HL-60/S4 treated with phorbol 12-myristate 13-acetate at 8.2 ng/mL for 4 days and 3 days (cell line): ENCODE results near the gene TP53RK.

Source experiments
- in situ Hi-C: fragments of 300-500 bp; cut with MboI; formaldehyde crosslinking; loops from 2 replicates; pipeline ENCODE4 v1.15.0; 2022; ENCODE audit warnings: low sequenced_read_pairs

Gene TP53RK

GRCh38 chr20:46666306-46666705 is 22.9 kb downstream of the TP53RK start:
- in situ Hi-C loops, result no loop called here

- in situ Hi-C loops, result no loop called here
Measured at GRCh38 chr20:46665602-46666001, 23.6 kb downstream of the TP53RK start.

DNA sequence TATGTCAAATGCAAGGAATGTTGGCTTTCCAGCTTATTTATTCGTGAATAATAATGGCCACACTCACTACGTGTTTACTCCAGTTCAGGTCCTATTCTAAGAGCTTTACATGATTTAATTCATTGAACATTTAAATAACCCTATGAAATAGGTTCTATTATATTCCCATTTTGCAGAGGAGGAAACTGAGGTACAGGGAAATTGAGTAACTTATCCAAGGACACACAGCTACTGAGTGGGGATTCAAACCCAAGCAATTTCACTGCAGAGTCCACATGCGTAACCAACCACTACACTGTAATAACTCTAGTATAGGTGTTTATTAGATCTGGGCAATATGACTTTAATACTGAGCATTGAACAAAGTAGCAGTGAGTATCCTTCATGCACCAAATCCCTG is 25.7 kb downstream of the TP53RK start:
- in situ Hi-C loops, result no loop called here

DNA sequence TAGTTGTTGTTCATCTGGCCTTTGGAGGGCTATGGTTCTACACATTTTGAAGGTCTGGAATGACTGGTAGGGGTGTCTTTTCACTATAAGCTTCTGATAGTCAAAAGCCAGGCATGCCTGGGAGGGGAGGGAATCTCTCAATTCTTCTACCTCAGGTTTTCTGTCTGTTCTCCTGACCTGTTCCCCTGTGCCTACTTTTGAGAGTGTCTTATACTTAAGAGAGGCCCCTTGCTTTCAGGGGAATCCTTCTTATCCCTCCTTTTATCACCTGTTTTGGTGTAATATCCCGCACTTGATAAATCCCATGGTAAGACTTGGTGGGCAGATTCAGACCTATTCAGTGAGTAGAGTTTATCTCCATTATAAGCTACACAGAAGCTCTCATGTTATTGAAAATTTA is 27.6 kb downstream of the TP53RK start:
- in situ Hi-C loops, result no loop called here

GRCh38 chr20:46660487-46660886 is 28.8 kb downstream of the TP53RK start:
- in situ Hi-C loops, result no loop called here

DNA sequence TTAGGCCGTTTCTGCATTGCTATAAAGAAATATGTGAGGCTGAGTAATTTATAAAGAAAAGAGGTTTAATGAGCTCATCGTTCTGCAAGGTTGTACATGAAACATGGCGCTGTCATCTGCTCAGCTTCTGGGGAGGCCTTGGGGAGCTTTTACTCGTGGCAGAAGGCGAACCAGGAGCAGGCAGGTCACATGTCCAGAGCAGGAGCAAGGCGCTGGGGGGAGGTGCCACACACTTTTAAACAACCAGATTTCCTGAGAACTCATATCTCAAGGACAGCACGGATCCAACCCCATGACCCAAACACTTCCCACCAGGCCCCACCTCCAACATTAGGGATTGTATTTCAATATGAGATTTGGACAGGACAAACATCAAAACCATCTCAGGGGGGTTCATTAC is 31.6 kb downstream of the TP53RK start:
- in situ Hi-C loops, result no loop called here

DNA sequence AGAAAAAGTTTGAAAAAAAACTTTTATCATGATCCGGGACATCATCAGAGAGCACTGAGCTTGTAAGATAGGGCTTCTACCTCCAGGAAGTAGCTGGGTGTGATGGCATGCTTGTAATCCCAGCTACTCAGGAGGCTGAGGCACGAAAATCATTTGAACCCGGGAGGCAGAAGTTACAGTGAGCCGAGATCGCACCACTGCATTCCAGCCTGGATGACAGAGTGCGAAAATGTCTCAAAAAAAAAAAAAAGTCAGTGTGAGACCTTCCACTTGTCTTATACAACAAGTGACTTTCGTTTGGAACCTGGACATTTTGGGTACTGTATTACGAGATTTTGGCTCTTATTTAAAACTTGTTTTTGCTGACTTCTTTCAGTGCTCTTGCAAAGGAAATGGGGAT is 32.1 kb downstream of the TP53RK start:
- in situ Hi-C loops, result no loop called here

- in situ Hi-C loops, result no loop called here
Measured at GRCh38 chr20:46652699-46653098, 36.5 kb downstream of the TP53RK start.

DNA sequence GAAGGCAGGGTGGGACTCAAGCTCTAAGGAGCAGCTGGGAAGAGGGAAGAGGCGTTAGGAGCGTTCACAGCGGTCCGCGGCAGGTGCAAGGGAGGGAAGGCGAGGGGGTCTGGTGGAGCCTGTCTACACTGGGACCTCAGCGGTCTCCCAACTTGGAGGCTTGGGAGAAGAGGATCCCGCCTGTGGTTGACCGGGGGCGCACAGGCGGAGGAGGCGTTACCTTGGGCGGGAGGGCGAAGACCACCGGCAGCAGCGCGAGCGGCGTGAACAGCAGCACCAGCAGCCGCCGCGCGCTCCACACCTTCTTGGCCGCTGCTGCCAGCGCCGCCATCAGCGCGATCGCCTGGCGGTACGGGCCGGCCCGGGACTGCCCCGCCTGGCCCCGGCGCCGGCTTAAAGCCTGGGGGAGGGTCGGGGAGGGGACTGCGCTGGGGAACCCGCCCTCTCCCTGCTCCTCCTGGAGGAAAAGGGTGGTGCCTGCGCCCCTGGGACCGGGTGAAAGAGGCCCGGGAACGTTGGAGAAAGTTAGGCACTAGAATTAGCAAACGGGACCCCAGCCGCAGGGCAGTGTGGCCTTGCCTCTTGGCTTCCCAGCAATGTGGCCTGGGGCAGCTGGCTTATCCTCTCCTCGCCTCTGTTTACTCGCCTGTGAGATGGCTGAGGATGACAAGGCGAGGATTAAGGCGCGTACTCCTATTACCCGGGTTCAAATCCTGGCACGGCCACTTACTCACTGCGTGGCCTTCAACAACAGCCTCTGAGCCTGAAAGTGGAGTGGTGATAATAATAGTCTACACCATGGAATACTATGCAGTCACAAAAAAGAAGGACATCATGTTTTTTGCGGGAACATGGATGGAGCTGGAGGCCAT is 37.9 kb downstream of the TP53RK start, which contains the start of gene SLC13A3:
Gene SLC13A3, minus strand, starts transcription at position 369 of the 872 bp plus-strand sequence. Its CDS starts 38 bp downstream, at position 331.
- in situ Hi-C loops, result no loop called here

DNA sequence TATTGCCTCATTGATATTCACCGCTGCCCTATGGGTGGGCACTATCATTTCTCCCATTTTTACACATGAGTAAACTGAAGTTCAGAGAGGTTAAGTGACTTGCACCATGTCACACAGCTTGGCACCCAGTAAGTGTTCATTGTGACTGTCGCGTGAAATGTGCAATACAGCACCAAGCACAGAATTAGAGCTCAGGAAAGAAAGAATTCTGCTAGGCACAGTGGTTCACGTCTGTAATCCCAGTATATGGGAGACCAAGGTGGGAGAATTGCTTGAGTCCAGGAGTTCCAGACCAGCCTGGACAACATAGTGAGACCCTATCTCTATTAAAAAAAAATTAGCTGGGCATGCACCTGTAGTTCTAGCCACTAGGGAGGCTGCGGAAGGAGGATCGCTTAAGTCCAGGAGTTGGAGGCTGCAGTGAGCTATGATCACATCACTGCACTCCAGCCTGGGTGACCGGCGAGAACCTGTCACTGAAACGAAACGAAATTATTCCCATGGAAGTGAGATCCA is 38.6 kb downstream of the TP53RK start:
- in situ Hi-C loops, result no loop called here

DNA sequence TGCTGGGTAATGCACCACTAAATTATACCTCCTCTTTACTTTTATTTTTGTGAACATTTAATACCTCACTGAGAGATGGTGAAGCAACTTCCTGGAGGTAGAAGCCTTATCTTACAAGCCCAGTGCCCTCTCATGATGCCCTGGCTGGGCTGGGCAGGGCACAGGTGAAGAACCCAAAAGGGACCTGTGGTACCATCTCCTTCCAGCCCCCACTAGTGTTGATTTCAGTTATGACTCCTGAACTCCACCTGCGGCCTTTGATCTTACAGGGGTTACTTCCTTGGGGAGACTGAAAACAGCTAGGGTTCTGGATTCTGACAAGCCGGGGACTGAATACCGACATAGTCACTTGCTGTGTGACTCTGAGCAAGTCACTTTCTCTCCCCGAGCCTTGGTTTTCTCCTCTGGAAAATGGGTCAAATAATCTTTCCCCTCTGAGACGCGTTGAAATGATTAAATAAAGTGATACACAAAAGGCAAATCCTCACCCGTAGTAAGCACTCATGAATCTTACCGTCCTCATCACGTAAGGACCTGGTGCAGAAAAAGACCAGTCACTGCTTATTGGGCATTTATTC is 39.2 kb downstream of the TP53RK start:
- in situ Hi-C loops, result no loop called here

- in situ Hi-C loops, result no loop called here
Measured at GRCh38 chr20:46649650-46649949, 39.6 kb downstream of the TP53RK start.

DNA sequence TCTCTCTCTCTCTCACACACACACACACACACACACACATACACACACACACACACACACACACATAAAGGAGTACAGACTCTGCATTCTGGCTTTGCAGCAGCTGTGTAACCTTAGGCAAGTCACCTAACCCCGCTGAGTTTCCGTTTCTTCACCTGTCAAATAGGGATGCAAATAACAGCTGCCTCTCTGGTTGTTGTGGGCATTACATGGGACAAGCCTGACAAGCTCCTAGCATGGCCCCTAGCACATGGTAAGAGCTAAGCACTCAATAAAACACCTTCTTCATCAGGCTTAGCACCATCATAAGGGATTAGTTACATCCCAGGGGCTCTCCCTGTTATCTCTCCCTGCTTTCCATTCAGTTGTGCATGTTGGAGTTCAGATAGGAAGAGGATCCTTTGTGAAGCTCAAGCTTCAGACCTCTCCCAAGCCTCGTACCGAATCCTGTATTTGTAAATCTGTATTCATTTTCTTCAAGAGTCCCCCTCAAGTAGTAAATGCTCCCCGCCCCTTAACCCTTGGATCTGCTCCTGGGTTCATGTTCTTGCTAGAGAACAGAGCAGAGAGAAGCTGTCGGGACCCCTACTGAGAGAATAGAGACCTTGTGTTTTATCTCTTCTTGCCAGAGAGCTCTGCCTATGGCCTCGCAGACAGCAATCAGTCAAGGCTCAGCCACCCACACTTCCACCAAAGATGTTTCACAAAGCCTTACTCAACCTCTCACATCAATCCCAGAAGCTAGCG is 40.2 kb downstream of the TP53RK start:
- in situ Hi-C loops, result no loop called here

DNA sequence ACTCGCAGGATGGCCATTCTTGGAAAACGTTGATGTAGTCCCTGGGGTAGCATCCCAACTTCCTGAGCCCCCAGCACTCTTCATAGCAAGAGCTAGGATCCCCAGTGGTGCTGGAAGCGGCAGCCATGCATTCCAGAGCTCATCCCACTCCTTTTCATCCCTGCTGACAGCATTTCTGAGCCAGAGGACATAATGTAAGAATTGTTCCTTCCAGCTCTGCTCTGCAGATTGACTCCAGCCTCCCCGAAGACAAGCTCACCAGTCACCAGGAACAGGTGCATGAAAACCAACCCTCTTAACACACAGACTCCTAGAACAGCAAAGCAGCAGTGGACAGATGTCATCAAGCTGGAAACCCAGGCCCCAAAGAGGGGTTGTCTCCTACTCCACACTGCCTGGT is 41.8 kb downstream of the TP53RK start:
- in situ Hi-C loops, result no loop called here

DNA sequence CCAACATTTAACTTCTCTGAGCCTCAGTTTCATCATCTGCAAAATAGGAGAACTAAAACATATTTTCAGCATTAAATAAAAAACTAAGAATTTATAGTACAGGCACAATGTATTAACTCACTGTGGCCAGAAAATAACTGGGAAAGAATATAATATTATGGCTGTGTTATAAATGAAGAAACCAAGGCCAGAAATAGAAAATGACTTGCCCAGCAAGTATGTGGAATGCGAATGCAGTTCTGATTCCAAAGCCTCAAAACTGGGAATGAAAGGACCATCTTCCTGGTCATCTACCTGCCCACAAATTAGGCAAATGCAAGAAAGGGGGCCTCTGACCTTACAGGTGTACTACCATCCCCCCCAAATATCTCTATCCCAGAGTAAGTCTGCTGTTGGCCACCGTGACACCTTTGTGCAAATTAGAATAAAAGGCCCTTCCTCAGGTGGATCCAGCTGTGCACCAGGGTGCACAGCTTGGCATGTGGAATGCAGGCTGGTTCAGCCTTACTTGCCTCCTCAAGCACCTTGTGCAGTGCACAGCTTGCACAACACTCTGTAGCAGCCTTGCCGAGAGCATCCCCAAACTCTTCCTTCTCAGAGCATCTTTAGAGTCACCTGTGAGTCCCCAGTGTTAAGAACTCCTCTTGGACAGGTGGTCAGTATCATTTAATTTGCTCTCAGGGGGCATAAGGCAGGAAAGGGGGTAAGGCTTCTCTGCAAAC is 42.4 kb downstream of the TP53RK start:
- in situ Hi-C loops, result no loop called here

DNA sequence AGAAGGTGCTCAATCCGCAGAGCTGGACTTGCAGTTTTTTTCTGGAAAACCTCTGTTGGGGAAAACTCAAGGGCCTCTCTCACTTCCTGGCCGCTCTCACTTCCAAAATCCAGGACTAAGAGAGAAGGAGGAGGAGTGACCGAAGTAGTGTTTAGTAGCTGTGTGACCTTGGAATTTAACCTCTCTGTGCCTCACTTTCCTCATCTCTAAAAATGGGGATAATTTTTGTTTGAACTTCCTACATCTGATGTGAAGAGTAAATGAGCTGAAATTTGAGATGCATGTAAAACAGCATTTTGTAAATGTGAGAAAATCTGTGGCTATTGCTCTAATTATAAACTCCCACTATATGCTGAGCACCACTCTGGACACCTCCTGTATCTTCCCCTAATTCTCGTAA is 43.1 kb downstream of the TP53RK start:
- in situ Hi-C loops, result no loop called here

GRCh38 chr20:46644733-46645132 is 44.5 kb downstream of the TP53RK start:
- in situ Hi-C loops, result no loop called here

DNA sequence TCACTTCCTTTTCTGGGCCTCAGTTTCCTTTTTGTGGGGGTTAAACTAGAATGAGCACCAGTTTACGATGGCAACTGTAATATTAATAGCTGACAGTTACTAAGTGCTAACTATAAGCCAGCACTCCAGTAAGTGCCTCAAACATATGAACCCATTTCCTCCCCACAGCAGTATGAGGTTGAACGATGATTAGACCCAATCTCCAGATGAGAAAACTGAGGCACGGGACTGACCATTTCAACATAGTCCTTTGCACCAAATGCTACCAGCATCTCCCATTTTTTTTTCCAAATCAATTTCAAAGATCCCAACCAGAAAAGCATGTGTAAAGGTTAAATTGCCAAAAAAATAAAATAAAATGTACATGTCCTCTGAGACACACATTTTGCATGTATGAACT is 45.1 kb downstream of the TP53RK start:
- in situ Hi-C loops, result no loop called here

- in situ Hi-C loops, result no loop called here
Measured at GRCh38 chr20:46642969-46643343, 46.3 kb downstream of the TP53RK start.

DNA sequence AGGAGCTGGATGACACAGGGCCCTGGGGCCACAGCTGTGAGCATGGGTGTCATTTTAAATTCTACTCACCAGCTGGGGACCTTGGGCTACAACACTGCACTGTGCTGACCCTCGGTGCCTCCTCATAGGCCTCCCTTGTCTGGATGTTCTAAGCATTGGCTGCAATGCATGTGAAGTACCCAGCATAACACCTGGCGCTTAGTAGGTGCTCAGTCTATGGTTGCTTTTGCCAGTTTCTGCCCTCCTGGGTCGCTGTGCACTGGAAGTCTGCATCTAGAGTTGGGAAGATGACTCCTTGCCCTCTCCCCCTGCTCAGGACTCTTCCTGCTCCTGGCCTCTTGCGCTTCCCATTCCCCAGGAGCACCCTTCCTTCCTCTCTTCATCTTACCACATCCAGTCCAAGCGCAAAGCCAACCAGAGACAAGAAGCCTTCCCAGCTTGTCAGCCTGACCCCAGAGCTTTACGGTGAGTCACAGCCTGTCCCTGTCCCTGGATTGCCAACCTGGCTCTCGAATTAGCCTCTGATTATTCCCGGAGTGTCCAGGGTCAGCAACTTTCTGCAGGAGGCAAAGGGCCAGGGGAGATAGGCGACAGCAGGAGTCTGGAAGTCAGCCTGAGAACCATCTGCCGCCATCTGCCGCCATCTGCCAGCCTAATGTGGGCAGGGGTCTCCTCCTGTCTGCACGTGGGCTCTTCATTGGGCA is 46.8 kb downstream of the TP53RK start:
- in situ Hi-C loops, result no loop called here

DNA sequence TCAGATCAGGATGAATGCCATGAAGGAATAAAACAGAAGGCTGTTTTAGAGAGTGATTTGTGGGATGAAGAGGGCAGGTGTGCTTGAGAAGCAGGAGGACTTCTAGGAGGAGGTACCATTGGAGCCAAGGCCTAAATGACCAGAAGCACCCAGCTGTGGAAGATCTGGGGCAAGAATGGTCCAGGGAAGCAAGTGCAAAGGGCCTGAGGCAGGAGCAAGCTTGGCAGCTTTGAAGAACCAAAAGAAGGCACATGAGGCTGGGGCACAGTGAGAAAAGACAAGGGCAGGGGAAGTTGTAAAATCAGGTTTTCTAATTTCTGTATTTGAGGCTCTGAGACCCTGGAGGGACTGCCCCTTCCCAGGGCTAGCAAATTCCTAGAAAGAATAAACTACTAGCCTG is 47.8 kb downstream of the TP53RK start:
- in situ Hi-C loops, result no loop called here
